HG02943 (cell line): ENCODE measurements around the gene HMMR.
"Not testable (repeated sequence)": the region's sequence is repeated elsewhere in the genome, so short reads cannot be mapped to it uniquely, and the experiment has no call there.

Experiments used
- ATAC-seq: cut with Tn5 transposase; IDR thresholded peaks from one replicate; pipeline ENCODE4 v1.9.1; 2021; ENCODE audit warnings: mild to moderate bottlenecking, low read depth, moderate library complexity; ENCODE audit not compliant: unreplicated experiment

The HMMR gene

GRCh38 chr5:163460562-163461171, at the start of gene HMMR:
HMMR (plus strand) TSS chr5:163460632; CDS start chr5:163460693, 61 bp downstream.
- no peak for ATAC-seq

GRCh38 chr5:163415673-163416072, 44.8 kb upstream of the HMMR start:
- ATAC-seq = not testable (repeated sequence)

GRCh38 chr5:163424836-163425235, 35.6 kb upstream of the HMMR start:
- ATAC-seq = no peak

GRCh38 chr5:163426128-163426527, 34.3 kb upstream of the HMMR start:
- not testable (repeated sequence) for ATAC-seq

GRCh38 chr5:163432544-163432943, 27.9 kb upstream of the HMMR start:
- ATAC-seq = no peak

- no peak for ATAC-seq
Measured at GRCh38 chr5:163433271-163433670, 27.2 kb upstream of the HMMR start.

GRCh38 chr5:163434401-163434866, 26.0 kb upstream of the HMMR start:
- ATAC-seq = no peak

GRCh38 chr5:163436515-163436914, 23.9 kb upstream of the HMMR start:
- ATAC-seq = no peak

GRCh38 chr5:163437011-163437308, 23.5 kb upstream of the HMMR start:
- no peak for ATAC-seq

GRCh38 chr5:163437309-163438182, 22.9 kb upstream of the HMMR start, which contains the start of gene CCNG1:
CCNG1 (plus strand) TSS chr5:163437595; CDS start chr5:163439257, 1,662 bp downstream.
- peak; percentile 97 for ATAC-seq

GRCh38 chr5:163439092-163439425, 21.4 kb upstream of the HMMR start:
- no peak for ATAC-seq

- ATAC-seq = no peak
Measured at GRCh38 chr5:163440954-163441353, 19.5 kb upstream of the HMMR start.

- ATAC-seq = no peak
Measured at GRCh38 chr5:163444526-163444925, 15.9 kb upstream of the HMMR start.

- no peak for ATAC-seq
Measured at GRCh38 chr5:163445345-163445744, 15.1 kb upstream of the HMMR start.

GRCh38 chr5:163447191-163447590, 13.2 kb upstream of the HMMR start:
- no peak for ATAC-seq

- no peak for ATAC-seq
Measured at GRCh38 chr5:163447875-163448274, 12.6 kb upstream of the HMMR start.

GRCh38 chr5:163448491-163448890, 11.9 kb upstream of the HMMR start:
- ATAC-seq = no peak

GRCh38 chr5:163451489-163451888, 8.9 kb upstream of the HMMR start:
- ATAC-seq = no peak

GRCh38 chr5:163453705-163454104, 6.7 kb upstream of the HMMR start:
- no peak for ATAC-seq

GRCh38 chr5:163455406-163455805, 5.0 kb upstream of the HMMR start:
- not testable (repeated sequence) for ATAC-seq

GRCh38 chr5:163456029-163456589, 4.3 kb upstream of the HMMR start:
- no peak for ATAC-seq

GRCh38 chr5:163456840-163457239, 3.6 kb upstream of the HMMR start:
- no peak for ATAC-seq
